ENCODE data around the gene PTGIS. TPM values are rescaled to one million over a fixed set of nuclear protein-coding genes. Genes with fewer than 3 reads are reported as not detected.

PTGIS gene
- total RNA-seq, 1 experiment from 2014 or later = not detected

GRCh38 chr20:49597825-49598395, 30.0 kb upstream of the PTGIS start:
- DNase-seq (ENCODE audit: extremely low read depth, low read depth) = no peak

- DNase-seq (ENCODE audit: extremely low read depth, low read depth) = no peak
Measured at GRCh38 chr20:49595811-49596561, 28.0 kb upstream of the PTGIS start.

GRCh38 chr20:49595346-49595745, 27.4 kb upstream of the PTGIS start:
- no peak for DNase-seq (ENCODE audit: extremely low read depth, low read depth)

- no peak for DNase-seq (ENCODE audit: extremely low read depth, low read depth)
Measured at GRCh38 chr20:49594931-49595315, 27.0 kb upstream of the PTGIS start.

GRCh38 chr20:49594143-49594930, 26.4 kb upstream of the PTGIS start:
- no peak for DNase-seq (ENCODE audit: extremely low read depth, low read depth)

GRCh38 chr20:49593466-49594142, 25.7 kb upstream of the PTGIS start:
- no peak for DNase-seq (ENCODE audit: extremely low read depth, low read depth)

- no peak for DNase-seq (ENCODE audit: extremely low read depth, low read depth)
Measured at GRCh38 chr20:49592120-49592519, 24.2 kb upstream of the PTGIS start.

- DNase-seq (ENCODE audit: extremely low read depth, low read depth) = no peak
Measured at GRCh38 chr20:49591217-49591865, 23.4 kb upstream of the PTGIS start.

GRCh38 chr20:49590163-49591017, 22.5 kb upstream of the PTGIS start:
- DNase-seq (ENCODE audit: extremely low read depth, low read depth) = no peak

- DNase-seq (ENCODE audit: extremely low read depth, low read depth) = no peak
Measured at GRCh38 chr20:49589747-49590146, 21.8 kb upstream of the PTGIS start.

- no peak for DNase-seq (ENCODE audit: extremely low read depth, low read depth)
Measured at GRCh38 chr20:49587111-49587570, 19.2 kb upstream of the PTGIS start.

- no peak for DNase-seq (ENCODE audit: extremely low read depth, low read depth)
Measured at GRCh38 chr20:49585585-49586245, 17.8 kb upstream of the PTGIS start.

GRCh38 chr20:49584418-49585382, 16.8 kb upstream of the PTGIS start:
- DNase-seq (ENCODE audit: extremely low read depth, low read depth) = no peak

- DNase-seq (ENCODE audit: extremely low read depth, low read depth) = no peak
Measured at GRCh38 chr20:49583669-49584417, 15.9 kb upstream of the PTGIS start.

- no peak for DNase-seq (ENCODE audit: extremely low read depth, low read depth)
Measured at GRCh38 chr20:49583343-49583668, 15.4 kb upstream of the PTGIS start.

GRCh38 chr20:49582413-49583334, 14.7 kb upstream of the PTGIS start:
- DNase-seq (ENCODE audit: extremely low read depth, low read depth) = no peak
